K562 (cell line): ENCODE results near the gene COL4A1.

ENCODE experiments used
- BMI1 ChIP-seq: fragments of 150-350 bp; IDR thresholded peaks from 2 replicates; pipeline ENCODE4 v1.6.1; 2014; ENCODE audit warnings: low read length
- CBX8 ChIP-seq: fragments of 200-600 bp; sonication (generic); IDR thresholded peaks from 2 replicates; pipeline ENCODE4 v1.6.1; 2012; ENCODE audit warnings: borderline replicate concordance, mixed run types, low read depth, mild to moderate bottlenecking, moderate library complexity, mixed read lengths, low read length, control low read depth, inconsistent platforms; ENCODE audit not compliant: poor library complexity, severe bottlenecking; ENCODE audit errors: extremely low read depth
- JUNB ChIP-seq: fragments of 450-650 bp; formaldehyde crosslinking; conservative IDR thresholded peaks from 2 replicates; pipeline ENCODE4 v1.4.0; 2020; ENCODE audit warnings: mild to moderate bottlenecking
- POLR2AphosphoS5 ChIP-seq: IDR thresholded peaks from 2 replicates; pipeline ENCODE4 v1.6.1; 2011; ENCODE audit warnings: mild to moderate bottlenecking, low read depth, low read length, moderate library complexity; ENCODE audit not compliant: control insufficient read depth, insufficient read depth
- RAD51 ChIP-seq: fragments of 450-650 bp; IDR thresholded peaks from 2 replicates; pipeline ENCODE4 v1.7.1; 2016; ENCODE audit warnings: low read depth, mild to moderate bottlenecking, borderline replicate concordance
- SRF ChIP-seq, 2 experiments: fragments of 250-450, 450-650 bp in 1 of 2; sonication (Bioruptor Pico) in 1 of 2; sonication (generic) in 1 of 2; formaldehyde crosslinking; IDR thresholded peaks; 2 replicates each; pipeline versions ENCODE4 v1.5.0 to v1.5.1; 2020 to 2022; ENCODE audit warnings: mild to moderate bottlenecking in 1 of 2, missing genetic modification reagents in 1 of 2
- TAF1 ChIP-seq: IDR thresholded peaks from 2 replicates; pipeline ENCODE4 v1.6.1; 2011; ENCODE audit warnings: mild to moderate bottlenecking, low read length, moderate library complexity; ENCODE audit not compliant: insufficient read depth, control insufficient read depth, severe bottlenecking; ENCODE audit errors: extremely low read depth
- YY1 ChIP-seq, 3 experiments: IDR thresholded peaks; 2 replicates each; pipeline ENCODE4 v1.6.1; 2011; ENCODE audit warnings: low read length in 2 of 3, mild to moderate bottlenecking in 2 of 3, moderate library complexity in 2 of 3, borderline replicate concordance in 1 of 3, control low read depth in 1 of 3, low read depth in 1 of 3; ENCODE audit not compliant: insufficient read depth in 3 of 3, insufficient replicate concordance in 2 of 3, control insufficient read depth in 1 of 3, insufficient read length in 1 of 3; ENCODE audit errors: extremely low read depth in 1 of 3
- ZFPM2 ChIP-seq: fragments of 250-450 bp; sonication (Bioruptor Pico); IDR thresholded peaks from 2 replicates; pipeline ENCODE4 v1.5.1; 2022; ENCODE audit warnings: mild to moderate bottlenecking
- TF ChIP-seq, protein P1 (sequence below), 3 experiments: IDR thresholded peaks in 2 of 3; conservative IDR thresholded peaks in 1 of 3; 2 replicates each; pipeline ENCODE4 v1.5.1; 2011 to 2012; ENCODE audit warnings: low read length in 3 of 3, mild to moderate bottlenecking in 3 of 3, control low read depth in 2 of 3, improper control_type of control experiment in 1 of 3, inconsistent platforms in 1 of 3, low read depth in 1 of 3, mixed read lengths in 1 of 3, moderate library complexity in 1 of 3; ENCODE audit not compliant: insufficient read depth in 2 of 3

DNA sequence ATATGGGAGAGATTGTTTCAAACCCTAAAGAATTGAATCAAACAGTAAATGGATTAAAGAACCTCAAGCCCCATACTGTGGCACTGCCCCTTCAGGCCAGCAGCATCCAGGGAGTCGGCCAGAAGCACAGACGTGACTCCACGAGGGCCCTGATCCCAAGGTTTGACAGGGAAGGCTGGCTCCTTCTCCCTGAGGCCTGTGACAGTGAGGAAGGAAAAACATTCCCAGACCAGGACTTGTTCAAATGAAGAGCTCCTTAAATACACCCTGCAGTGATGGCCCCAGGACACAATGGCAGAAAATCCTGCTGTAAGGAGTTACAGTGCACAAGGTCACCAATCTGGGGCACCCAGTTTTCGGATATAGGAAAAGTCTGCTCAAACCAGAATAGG, 91.0 kb downstream of the COL4A1 start:
- TF ChIP-seq TAF1 (no peak), CBX8 (no peak), BMI1 (no peak), YY1 (IDR thresholded peaks at IDR 0.05; ENCODE audit: borderline replicate concordance in 1 of 3, control insufficient read depth in 1 of 3, extremely low read depth in 1 of 3, insufficient read depth in 3 of 3, insufficient read length in 1 of 3, insufficient replicate concordance in 2 of 3, low read depth in 1 of 3, low read length in 2 of 3) (no peak), JUNB (CRISPR knock-in tag) (no peak), SRF (CRISPR knock-in tag; IDR thresholded peaks at IDR 0.05) (no peak), RAD51 (no peak), POLR2AphosphoS5 (no peak), ZFPM2 (CRISPR knock-in tag) (no peak)
- TF ChIP-seq, protein P1, sequence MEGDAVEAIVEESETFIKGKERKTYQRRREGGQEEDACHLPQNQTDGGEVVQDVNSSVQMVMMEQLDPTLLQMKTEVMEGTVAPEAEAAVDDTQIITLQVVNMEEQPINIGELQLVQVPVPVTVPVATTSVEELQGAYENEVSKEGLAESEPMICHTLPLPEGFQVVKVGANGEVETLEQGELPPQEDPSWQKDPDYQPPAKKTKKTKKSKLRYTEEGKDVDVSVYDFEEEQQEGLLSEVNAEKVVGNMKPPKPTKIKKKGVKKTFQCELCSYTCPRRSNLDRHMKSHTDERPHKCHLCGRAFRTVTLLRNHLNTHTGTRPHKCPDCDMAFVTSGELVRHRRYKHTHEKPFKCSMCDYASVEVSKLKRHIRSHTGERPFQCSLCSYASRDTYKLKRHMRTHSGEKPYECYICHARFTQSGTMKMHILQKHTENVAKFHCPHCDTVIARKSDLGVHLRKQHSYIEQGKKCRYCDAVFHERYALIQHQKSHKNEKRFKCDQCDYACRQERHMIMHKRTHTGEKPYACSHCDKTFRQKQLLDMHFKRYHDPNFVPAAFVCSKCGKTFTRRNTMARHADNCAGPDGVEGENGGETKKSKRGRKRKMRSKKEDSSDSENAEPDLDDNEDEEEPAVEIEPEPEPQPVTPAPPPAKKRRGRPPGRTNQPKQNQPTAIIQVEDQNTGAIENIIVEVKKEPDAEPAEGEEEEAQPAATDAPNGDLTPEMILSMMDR (IDR thresholded peaks at IDR 0.05 in 2 of 3, conservative IDR thresholded peaks at IDR 0.05 in 1 of 3; ENCODE audit: insufficient read depth in 2 of 3, low read depth in 1 of 3, low read length in 3 of 3): no peak
